GM19467 (cell line): ENCODE data around the gene DOHH.

Experiments
- ATAC-seq: cut with Tn5 transposase; IDR thresholded peaks from one replicate; pipeline ENCODE4 v1.9.1; 2021; ENCODE audit warnings: mild to moderate bottlenecking, moderate library complexity; ENCODE audit not compliant: unreplicated experiment

Gene DOHH

DNA sequence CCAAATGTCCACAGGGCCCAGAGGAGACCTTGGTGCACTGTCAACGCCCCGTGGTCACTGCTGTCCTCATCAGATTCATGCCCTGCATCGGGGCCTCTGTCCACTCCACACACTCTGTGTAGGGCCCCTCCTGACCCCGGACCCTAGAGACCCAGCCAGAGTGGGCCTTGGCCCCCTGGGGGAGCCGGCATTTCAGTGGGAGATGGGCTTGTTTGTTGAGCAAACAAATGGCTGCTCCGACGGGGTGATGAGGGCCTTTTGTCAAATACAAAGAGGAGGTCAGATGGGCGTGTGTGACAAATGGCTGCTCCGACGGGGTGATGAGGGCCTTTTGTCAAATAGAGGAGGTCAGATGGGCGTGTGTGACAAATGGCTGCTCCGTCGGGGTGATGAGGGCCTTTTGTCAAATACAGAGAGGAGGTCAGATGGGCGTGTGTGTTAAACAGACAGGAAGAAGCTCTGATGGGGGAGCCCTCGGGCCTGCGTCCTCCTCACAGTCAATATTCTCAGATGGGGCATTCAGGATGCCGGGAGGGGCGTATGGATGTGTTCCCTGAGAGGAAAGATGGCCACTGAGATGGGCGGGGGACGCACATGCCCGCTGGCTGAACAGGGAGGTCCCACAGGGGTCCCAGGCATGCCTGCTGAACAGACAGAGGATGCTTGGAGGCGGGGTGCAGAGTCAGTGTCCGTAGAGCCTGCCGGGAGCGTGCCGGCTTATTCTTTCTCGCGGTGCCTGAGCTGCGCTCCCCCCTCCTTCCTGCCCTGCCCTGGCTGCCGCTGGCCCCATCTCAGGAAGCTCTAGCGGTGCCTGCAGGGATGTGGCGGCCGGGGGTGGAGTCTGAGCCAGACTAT, 56.4 kb downstream of the DOHH start:
- ATAC-seq, result no peak

- ATAC-seq, result no peak
Observed at GRCh38 chr19:3442487-3443071, 57.9 kb downstream of the DOHH start.

DNA sequence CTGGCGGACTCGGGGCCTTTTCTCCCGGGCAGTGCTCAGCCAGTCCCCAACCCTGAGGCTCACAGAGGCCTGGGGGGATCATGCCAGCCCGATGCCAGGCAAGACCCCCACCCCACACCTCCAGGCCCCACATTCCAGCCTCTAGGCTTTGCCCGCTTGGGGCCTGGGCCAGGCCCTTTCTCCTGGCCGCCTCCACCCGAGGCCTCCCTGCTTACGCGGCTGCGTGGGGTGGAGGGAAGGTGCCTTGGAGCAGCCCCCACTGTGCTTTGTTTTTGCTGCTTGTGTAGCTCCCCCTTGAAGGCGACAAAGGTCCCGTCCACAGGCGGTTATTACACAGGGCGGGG, 58.5 kb downstream of the DOHH start:
- ATAC-seq, result no peak

DNA sequence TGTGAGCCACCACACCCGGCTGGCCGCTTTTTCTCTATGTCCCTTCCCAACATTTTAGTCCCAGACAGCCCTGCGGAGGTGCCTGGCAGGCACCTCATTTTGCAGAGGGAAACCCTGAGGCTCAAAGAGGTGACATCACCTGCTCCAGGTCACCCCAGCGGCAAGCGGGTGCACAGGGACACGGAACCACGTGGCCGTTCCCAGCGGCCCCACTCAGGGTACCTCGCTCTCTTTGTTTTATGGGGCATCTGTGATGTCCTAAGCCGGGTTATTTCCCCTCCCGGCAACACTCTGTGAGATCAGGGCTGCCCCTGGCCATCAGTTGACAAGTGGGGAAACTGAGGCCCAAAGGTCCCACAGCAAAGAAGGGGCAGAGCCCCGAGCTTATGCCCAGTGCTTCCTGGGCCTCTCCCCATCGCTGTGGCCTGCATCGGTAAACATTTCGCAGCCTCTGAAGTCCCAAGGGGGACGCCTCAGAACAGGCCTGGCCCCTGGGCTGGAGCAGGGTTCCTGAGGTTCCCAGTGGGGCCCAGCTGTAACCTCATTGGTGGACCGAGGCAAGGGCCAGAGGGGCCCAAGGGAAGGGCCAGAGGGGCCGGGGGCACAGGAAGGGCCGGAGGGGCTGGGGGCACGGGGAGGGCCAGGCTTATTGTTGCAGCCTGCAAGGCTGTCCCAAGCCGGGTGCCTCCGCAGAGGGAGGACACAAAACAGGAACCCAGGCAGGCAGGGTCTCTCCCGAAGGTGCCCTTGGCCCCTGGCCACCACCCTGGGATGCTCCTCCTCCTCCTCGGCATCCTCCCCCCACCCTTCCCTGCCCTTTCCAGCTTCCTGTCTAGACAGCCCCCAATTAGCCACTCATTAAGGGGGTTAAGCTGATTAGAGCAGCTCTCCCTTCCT, 59.1 kb downstream of the DOHH start:
- no peak for ATAC-seq
